HK-2 (cell line): Measurements from ENCODE around the gene MYO6.
"Not testable (repeated sequence)": the region's sequence is repeated elsewhere in the genome, so short reads cannot be mapped to it uniquely, and the experiment has no call there.

Experiments
- DNase-seq: peaks from one replicate; pipeline ENCODE4 v3.0.0-alpha.2; 2018; ENCODE audit not compliant: unreplicated experiment

MYO6 gene

DNA sequence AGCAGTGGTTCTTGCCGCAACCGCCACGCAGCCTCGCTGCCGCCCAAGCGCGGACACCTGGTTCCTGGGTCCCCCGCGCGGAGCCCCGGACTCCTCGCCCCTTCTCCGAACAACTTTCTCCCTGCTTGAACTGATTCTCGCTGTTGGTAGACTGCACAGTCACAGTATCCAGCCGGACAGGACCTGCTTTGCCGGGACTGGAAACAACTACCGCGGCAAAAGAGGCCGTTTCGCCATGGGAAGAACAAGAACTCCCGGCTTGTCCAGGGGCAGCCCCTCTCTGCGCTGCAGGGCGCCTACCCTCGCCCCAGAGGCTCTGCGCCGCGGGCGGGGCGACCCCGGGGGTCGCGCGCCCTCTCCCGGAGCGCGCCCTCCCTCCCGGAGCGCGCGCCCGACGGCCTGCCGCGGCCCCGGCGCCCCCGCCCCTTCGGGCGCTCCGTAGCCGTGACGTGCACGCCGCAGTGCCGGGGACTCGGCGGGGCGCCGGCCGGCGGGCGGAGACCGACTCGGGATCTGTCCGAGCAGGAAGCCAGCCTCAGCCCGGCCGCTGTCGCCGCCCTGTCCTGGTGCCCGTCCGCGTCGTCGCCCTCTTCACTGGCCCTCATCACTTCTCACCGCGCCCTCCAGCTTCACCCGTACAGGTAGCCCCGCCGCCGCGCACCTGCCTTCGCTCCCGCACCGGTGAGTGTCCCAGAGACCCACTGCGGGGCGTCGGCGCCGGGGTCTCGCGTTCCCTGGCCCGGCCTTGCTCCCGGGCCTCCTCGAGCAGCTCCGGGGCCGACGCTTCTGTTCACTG, at the start of gene MYO6:
Gene MYO6, plus strand, starts transcription at position 497 of the 796 bp plus-strand sequence. CDS start 68,309 bp downstream, outside the sequence.
- DNase-seq: peak; percentile 66

DNA sequence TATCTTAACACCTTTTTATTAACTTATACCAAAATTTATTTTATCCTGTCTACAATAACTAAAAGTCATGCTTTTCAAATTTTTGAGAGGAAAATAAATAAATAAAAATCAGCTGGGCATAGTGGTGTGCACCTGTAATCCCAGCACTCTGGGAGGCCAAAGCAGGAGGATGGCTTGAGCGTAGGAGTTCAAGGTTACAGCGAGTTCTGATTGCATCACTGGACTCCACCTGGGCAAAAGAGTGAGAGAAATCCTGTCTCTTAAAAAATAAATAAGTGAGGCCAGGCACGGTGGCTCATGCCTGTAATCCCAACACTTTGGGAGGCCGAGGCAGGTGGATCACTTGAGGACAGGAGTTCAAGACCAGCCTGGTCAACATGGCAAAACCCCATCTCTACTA, 40.7 kb upstream of the MYO6 start:
- not testable (repeated sequence) for DNase-seq

DNA sequence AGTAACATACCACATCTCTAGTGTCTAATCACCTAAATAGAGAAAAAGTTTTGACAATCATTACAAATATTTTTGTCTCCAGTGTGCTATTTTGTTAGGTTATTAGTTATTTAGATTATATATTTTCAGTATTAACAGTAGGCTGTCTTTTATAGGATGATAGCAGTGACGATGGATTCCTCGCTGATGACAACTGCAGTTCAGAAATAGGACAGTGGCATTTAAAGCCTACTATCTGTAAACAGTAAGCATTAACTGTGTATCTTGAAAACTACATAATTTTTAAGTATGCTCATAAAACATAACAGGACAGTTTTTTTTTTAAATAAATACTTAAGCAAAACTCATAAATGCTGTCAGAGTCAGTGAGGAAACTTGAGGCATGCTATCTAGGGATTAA, 37.9 kb upstream of the MYO6 start:
- no peak for DNase-seq

DNA sequence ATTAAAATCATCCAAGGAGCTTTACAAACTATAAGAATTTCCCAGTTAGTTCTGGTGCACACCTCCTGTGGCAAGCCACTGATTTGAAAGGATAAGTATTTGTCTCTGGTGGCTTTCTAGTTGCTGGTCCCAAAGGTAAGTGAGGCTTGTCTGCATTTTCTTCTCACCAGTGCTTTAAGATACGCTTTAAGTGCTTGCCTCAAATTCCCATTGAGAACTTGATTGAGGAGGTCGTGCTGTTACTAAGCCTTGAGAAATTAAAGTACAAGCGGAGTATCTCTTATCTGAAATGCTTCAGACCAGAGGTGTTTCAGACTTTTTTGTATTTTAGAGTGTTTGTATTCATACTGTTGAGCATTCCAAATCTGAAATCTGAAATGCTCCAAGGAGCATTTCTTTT, 29.9 kb upstream of the MYO6 start:
- no peak for DNase-seq

DNA sequence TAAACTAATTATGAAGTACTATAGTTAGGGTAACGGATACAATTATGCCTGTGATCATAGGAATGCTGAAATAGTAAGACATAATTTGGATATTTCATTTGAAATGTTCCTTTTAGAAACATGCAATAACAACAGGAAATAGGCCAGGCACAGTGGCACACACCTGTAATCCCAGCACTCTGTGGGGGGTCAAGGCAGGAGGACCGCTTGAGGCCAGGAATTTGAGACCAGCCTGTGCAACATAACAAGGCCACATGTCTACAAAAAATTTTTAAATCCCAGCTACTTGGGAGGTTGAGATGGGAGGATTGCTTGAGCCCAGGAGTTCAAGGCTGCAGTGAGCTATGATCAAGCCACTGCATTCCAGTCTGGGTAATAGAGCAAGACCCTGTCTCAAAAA, 25.7 kb upstream of the MYO6 start:
- DNase-seq: no peak

DNA sequence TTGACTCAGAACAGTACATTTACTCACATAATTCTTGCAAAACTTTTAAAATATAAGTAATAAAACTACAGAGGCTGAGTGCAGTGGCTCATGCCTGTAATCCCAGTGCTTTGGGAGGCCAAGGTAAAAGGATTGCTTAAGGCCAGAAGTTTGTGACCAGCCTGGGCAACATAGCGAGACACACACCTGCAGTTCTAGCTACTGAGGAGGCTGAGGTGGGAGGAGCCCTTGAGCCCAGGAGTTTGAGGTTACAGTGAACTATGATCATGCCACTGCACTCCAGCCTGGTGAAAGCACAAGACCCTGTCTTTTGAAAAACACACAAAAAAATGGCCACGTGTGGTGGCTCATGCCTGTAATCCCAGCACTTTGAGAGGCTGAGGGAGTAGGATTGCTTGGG, 21.8 kb upstream of the MYO6 start:
- no peak for DNase-seq

DNA sequence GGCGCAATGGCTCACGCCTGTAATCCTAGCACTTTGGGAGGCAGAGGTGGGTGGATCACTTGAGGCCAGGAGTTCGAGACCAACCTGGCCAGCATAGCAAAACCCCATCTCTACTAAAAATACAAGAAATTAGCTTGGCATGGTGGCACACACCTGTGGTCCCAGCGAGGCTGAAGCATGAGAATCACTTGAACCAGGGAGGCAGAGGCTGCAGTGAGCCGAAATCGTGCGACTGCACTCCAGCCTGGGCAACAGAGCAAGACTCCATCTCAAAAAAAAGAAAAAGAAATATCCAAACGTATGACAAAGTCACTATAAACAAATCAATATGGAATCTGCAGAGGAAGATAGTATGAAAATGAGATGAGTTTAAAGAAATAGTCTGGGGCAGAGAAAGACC, 18.0 kb upstream of the MYO6 start:
- not testable (repeated sequence) for DNase-seq

DNA sequence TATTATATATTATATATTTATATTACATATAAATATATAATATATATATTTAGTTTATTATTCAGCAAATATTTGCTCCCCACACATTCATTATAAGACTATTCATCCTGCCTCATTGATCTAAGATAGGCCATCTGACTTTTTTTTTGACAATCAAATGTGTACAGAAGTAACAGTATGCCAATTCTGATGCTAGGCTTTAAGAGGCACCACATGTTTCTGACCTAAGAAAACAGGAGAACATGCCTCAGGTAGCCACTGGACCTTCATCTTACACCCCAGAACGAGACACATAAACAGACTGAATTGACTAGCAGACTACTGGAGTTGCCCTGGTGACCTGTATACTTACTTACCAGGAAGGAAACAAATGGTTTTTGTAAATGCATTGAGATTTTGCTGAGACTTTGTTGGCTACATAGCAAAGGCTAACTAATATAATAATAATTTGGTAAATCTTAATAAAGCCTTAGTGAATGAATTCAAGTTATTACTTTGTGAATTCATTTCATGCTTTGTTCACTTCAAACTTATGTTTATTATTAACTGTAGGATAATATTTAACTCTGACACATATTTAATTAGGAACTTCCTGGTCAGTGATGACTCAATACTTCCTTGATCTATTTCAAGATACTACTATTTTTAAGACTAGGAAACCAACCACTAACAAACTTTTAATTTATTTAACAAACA, 13.4 kb upstream of the MYO6 start:
- no peak for DNase-seq

DNA sequence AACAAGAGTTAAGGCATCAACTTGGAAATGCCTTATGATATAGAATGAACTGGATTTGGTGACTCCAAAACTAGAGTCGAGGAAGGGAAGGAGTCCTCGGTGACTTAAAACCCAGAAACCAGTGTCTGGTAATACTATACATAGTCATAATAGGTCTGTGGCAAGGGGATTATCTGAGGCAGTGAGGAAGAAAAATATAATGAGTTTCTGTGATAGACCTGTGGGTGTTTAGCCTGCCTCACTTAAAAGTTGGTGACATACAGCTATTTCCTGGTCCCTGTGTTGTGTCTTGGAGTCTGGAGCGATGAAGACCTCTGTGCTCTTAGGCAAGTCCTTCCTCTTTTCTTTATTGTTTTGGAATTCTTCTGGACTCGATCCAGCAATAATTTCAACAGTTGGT, 5.1 kb upstream of the MYO6 start:
- DNase-seq: no peak

DNA sequence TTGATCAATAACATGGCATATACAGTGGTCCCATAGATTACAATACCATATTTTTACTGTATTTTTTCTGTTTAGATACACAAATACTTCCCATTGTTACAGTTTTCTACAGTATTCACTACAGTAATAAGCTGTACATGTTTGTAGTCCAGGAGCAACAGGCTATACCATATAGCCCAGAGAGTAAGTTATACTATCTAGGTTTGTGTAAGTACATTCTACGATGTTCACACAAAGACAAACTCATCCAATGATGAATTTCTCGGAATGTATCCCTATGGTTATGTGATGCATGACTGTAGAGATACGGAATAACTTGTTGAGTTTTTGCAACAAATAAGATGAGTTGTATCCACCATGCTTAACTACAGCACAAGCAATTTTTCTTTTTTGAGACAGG, 3.6 kb upstream of the MYO6 start:
- DNase-seq: no peak

DNA sequence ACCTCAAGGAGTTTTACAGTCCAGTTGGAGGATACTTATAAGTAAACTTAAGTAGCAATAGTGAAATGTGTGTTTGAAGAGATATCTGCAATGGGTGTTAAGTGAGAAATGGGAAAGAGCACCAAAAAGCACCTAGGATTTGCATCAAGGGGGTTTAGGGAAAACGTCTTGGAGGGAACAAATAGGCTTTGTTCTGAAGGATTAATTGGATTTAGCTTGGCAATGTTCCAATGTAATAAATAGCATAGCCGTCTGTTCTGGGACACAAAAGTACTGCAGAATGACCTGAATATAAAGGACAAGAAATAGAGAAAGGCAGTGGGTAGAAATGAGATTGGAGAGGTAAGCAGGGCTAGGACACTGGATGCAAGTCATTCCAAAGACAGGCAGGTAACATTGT, 2.8 kb upstream of the MYO6 start:
- no peak for DNase-seq

DNA sequence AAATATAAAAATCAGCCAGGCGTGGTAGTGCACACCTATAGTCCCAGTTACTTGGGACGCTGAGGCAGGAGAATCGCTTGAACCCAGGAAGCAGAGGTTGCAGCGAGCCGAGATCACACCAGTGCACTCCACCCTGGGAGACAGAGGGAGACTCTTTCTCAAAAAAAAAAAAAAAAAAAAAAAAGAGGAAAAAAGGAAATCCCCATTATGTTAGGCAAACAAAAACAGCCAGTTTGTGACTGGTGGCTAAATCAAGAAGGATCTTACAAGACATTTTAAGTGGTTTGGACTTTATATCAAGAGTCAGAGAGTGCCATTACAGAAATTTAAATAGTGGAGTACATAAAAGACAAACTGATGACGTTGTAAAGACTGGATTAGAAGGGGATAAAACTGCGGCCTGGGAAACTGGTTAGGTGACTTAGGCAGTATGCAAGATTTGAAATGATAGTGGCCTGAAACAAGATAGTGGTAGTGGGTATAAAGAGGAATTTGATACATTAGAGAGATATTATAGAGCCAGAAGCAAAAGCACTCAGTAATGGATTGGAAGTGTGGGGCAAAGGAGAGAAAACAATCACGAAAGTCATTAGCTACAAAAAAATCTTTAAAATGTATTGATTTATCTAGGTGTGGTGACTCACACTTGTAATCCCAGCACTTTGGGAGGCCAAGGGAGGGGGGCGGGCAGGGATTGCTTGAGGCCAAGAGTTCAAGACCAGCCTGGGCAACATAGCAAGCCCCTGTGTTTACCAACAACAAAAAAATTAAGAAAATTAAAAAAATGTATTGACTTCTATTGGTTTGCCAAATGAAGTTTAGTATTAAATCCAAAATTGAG, 1.7 kb upstream of the MYO6 start:
- DNase-seq: no peak

DNA sequence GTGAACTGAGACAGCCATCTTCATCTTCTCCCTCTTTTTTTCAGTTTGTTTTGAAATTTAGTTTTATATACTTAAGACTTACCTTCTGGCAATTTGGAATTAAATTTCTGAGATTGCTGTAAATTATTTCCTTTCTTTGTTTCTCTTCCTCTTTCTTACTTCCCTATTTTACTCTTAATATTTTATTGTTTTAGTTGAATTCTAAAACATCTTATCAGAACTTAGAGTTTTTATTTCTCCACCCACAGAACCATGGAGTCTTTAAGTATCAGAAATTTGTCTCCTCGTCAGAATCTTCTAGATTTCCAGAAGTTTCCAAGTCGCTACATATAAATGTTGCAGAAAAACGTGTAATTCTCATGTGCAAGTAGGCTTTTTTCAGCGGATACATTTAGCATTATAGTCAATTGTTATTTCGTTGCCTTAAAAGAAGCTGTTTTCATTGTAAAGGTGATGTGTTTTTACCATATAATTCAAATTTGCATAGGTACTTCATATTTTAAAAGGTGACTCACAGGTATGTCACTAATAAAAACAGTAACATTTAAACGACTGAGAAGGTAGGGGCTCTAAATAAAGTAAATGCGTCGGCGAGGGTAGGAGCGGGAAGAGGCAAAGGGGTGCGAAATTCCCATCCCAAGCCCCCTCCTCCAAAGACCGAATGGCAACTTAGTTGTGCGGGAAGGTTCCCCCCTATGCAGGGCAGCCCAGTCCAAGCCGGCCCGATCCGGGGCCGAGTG, 866 bp upstream of the MYO6 start:
- DNase-seq: no peak

DNA sequence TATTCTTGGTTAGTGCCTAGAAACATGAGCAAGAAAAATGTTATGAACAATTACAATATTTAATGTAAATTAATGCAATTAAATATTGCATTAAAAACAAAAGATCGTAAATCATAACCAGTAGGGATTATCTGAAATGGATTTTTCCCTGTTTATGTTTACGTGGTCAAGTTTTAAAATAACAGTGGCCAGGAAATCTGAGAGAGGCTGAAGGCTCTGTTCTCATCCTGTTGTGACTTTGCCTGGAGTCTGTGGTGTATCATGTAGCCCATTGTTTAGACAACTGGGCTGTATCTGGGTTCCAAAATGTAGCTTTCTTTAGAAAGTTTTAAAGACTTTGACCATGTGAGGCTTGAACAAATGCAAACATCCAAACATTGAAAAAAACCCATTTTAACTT, 2.4 kb downstream of the MYO6 start:
- no peak for DNase-seq

DNA sequence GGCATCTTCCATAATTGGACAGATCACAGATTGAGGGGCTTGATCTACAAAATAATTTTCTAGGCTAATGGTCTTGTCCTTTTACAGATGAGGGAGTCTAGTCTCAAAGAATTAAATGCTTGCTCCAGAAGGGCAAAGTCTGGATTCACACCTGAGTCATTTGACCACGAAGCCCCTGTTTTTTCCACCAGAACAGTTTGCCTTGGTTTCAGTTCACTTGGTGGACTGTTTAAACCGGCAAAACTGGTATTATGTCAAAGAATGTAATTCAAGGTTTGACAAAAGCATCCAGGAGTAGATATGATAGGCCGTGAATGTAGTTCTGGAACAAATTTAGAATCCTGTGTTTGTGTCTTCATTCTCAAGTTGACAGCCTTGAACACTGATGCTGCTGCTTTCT, 3.3 kb downstream of the MYO6 start:
- no peak for DNase-seq

DNA sequence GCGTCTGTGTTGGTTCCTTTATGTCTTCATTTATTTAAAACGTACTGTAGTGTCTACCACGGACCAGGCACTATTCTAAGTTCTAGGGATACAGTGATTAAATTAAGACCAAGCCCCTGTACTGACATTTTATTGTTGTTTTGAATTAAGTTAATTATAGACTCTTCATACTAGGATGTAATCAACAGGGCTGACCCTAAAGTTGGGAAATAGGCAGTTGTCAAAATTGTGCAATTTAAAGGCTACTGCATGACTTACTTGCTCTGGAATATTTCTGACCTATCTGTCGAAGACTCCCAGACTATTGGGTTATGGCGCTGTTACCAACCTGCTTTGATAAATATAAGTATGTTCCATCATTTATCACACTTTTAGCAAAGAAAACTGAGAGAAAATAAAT, 6.7 kb downstream of the MYO6 start:
- DNase-seq: no peak

DNA sequence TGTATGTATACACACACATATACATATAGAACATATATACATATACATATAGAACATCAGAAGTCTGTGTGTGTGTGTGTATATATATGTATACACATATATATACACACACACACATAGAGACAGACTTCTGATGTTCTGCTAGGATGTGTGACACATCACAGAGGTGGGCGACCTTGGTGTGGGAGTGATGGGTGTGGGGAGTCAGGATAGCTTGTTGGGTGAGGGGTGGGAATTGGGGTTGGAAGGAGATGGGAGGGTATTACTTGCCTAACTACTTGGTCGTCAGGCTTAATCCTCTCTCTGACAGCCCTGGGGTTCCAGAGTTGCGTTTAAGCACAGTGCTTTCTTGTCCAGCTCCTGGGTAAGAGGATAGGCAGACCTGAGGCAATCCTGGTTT, 8.3 kb downstream of the MYO6 start:
- DNase-seq: no peak

DNA sequence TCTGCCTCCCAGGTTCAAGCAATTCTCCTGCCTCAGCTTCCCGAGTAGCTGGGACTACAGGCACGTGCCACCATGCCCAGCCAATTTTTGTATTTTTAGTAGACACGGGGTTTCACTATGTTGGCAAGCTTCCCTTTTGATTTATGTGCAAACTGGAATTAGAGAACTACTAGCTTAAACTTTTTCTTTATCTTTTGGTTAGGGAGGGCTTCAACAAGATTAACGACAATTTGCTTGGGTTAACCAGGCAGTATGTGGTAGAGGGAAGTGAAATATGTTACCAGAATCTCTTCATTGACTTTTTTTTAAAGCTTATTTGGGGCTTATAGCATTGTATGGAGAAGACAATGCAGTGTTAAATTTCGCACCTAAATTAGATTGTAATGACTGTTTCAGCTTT, 9.0 kb downstream of the MYO6 start:
- DNase-seq: no peak

DNA sequence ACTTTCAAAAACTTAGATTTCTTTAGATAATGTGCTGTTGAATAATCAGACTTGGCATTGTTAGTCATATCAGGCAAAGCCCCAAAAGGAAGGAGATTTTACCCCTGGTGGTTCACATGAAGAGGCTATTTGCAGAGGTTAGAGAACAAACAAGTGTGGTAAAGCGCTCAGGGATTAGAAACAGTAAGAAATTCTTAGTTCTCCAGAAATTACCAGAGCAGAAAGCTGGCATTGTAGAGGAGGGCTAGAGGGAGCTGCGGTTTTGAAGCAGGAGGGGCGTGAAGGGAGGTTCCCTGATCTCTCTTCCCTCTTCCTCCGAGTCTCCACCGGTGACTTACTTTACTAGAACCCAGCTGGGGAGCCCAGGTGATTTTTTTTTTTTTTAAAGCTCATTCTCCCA, 10.2 kb downstream of the MYO6 start:
- DNase-seq: peak; percentile 53

DNA sequence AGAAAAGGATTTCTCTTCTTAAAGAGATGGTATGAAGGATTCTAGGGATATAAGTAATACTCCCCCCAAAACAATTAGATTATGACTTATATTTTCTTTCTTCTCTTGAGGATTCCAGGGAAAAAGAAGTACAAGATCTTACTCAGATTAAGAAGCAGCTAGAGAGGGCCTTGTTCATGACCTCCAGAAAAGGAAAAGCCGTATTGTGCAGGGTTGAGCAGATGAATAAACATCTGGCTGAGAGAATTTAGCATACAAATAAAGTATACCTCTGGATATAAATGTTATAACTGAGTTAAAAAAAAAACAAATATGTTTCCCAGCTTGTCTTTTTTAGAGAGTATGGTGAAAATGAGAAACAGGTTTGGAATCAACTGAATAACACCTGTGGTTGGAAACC, 11.3 kb downstream of the MYO6 start:
- no peak for DNase-seq

DNA sequence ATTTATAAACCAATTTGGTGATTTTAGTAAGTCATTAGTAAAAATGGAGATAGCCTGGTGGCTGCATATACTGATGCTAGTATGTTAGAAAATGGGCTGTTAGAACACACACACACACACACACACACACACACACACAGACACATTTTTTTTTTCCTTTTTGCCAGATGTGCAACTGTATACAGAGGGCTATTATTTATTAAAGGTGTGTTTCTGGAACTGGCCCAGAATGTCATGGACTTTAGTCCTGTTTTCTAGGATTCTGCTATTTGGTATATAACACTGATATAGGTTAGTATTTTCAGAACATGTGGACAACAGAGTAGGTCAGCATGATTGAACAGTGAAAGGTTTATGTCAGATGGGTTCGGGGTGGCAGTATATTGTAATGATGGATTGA, 12.4 kb downstream of the MYO6 start:
- DNase-seq: no peak

DNA sequence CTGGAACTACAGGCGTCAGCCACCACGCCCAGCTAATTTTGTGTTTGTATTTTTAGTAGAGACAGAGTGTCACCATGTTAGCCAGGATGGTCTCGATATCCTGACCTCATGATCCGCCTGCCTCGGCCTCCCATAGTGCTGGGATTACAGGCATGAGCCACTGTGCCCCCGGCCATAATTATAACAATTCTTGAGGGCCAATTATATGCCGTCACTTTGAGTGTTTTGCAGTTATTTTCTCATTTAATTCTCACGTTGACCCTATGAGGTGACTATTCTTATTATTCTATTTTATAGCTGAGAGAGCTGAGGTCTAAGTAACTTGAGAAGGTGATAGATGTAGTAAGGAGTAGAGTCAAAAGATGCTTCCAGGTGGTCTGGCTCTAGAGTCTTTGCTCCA, 13.0 kb downstream of the MYO6 start:
- no peak for DNase-seq
